ENCODE results near the gene C17orf67. TPM values are rescaled to one million over a fixed set of nuclear protein-coding genes. Genes with fewer than 3 reads are reported as not detected.

The C17orf67 gene
- total RNA-seq, 1 experiment from 2014 or later, result 0.81 TPM

DNA sequence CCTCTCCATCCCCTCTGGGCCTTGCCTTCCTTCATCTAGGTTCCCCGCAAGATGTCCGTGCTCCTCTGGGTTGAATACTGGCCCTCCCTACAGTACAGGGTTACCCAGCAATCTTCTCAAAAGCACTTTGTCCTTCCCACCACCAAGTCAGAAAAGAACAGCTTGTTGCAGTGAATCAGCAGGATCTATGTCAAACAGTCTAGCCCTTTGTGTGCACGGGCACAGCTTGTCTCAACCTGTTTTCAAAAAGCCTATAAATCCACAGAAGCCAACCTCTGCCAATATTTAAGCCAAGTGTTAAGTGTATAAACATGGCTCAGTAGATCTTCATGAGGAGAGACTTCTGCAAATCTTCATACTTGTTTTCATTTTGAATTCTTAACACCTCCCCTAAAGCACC is 25.2 kb downstream of the C17orf67 start:
- no peak for DNase-seq (ENCODE audit: low spot score)

DNA sequence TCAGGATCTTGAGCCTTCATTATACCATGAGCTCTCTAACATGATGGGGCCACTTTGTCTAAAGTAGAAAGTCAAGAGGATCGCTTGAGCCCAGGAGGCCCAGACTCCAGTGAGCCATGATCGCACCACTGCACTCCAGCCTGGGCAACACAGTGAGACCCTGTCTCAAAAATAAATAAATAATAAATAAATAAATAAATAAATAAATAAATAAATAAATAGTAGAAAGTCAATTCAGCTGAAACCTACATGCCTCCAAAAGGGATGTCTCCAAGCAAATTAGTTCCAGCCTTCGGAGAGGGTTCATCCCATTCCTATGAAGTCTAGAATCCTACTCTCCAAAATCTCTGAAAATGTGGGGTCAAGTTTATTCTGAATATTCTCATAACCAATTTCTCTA is 26.0 kb downstream of the C17orf67 start:
- no peak for DNase-seq (ENCODE audit: low spot score)

DNA sequence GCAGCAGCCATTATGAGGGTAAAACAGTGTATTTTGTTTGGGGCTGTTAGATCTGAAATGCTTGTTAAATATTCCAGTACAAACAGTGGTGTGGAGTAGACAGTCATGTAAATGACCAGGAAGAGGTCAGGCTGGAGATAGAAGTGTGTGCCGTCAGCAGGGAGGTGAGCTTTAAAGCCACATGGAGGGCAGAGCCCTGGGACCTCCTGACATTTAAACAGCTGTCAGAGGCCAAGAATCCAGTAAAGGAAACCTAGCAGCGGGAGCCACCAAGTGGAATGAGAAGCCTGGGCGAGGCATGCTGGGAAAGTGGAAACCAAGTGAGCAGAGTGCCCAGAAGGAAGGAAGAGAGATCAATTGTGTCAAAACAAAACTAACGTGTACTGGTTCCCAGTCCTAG is 26.8 kb downstream of the C17orf67 start:
- DNase-seq (ENCODE audit: low spot score), result no peak

DNA sequence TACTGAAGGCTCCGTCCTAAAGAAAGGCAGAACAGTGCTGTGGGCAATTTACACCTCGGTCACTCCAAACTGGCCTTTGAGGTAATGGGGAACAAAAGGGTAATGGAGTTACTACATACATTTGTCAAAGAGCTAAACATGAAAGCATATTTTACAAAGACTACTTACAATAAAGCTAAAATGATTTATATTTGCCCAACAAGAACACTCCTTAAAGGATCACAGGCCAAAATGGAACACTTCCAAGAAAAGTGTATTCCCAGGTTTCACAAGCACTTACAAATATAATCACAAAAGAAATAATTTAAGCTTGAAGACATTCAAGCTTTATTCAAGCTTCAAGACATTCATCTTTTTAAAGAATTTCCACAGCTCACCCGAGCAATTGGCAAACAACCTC is 29.3 kb downstream of the C17orf67 start:
- no peak for DNase-seq (ENCODE audit: low spot score)

DNA sequence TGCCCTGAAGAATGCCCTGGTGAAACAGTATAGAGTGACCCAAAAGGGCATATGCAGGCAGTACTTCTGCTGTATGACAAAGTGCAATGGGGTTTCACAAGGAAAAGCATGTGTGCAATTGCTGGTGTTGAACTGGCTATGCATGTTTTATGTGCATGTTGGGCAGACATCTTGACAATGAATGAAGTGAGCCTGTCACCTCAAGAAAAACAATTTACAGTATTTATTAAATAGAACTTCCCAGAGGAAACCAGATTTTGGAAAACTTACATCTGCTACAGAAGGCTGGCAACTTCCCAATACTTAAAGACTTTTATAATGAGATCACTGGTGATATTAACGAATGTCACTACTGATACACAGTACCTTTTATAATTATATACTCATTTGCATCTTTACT is 30.6 kb downstream of the C17orf67 start:
- no peak for DNase-seq (ENCODE audit: low spot score)

DNA sequence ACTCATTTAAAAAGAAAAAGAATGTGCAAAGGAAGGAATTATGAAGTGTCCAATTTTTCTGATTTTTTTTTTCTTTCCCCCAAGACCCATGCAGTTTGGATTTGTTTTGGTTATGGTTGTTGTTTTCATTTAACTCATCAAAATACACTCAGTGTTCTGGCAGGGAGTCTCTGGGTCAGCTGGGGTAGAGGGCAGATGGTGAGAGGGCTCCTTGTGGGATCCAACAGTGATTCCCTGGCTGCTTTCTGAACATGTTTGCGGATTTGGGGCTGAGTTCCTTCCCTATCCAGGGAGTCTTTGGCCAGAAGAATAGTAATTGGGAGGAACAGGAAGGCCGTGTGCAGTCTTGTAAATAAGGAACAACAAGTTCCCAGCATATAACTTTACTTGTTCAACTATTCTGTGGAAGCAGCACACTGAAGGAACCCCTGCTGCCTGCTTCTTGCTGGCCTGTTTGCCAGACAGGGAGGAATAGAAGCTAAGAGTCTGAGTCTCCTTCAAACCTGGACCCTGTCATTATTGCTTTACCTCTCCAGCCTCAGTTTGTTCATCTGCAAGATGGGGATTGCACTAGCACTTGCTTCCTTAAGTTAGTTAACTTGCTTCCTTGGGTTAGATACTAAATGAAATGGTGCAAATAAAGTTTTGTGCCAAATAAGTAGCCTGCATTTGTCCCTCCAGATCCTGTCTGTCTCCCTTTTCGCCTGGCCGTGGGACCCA is 32.1 kb downstream of the C17orf67 start:
- DNase-seq (ENCODE audit: low spot score), result no peak

DNA sequence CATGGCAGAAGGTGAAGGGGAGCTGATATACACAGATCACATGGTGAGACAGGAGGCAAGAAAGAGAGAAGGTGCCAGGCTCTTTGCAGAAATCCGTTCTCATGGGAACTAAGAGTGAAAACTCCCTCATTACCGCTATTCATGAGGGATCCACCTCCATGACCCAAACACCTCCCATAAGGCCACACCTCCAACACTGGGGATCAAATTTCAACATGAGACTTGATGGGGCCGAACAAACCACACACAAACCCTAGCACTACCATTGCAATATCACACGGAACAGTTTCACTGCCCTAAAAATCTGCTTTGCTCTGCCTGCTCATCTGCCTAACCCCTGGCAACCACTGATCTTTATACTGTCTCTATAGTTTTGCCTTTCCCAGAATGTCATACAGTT is 34.8 kb downstream of the C17orf67 start:
- DNase-seq (ENCODE audit: low spot score), result no peak

DNA sequence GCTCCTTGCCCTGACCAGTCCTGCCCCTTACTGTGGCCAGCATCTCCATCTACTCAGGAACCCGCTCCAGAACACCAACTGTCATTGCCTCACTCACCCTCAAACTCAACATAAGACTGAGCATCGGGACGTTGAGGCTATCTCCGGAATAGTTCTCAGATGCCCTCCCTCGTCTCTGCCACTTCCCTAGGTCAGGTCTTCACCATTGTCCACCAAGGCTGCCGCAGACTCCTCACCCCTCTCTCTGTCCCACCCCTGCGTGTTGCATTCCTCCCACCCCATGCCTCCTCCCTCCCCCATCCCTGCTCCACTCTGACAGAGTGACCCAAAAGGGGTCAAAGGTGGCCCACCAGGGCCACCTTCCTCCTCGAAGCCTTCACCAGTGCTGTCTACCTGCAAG is 37.2 kb downstream of the C17orf67 start:
- DNase-seq (ENCODE audit: low spot score), result no peak

DNA sequence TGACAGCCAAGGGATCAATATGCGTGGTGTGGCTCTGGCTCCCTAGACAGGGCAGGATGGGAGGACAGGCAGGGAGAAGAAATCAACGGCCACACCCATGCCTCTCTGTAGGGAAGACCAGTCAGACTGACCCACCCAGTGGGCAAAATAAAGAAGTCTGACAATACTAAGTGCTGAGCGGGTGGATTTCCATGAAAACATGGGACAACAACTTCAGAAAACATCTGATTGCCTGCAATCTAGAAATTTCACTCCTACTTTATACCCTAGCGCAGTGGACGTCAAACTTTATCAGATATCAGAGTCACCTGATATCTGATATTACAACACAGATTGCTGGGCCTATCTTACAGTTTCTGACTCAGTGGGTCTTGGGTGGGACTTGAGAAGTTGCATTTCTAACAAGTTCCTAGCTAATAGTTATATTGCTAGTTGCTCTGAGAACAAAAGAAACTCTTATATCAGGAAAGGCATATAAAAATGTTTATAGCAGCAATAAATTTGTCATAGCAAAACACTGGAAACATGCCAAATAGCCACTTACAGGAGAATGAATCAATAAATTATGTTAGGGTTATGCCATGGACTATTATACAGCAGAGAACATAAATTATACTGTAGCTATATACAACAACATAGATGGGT is 38.4 kb downstream of the C17orf67 start:
- no peak for DNase-seq (ENCODE audit: low spot score)

DNA sequence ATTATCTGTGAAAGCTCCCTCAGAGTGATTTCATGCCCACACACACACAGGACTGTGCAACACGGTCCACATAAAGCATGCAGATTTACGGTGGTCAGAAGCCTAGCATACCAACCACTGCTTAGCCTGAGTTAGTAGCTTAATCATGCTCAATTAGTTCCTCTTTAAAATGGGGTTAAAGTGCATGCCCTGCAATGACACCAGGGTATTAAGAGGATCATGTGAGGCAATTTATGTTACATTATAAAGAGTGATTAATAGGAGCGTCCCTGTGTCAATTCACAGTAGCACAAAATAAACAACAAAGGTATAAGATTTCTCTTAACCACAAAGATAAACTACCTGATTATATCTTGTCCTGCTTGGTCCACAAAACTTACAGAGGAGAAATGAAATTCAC is 39.8 kb downstream of the C17orf67 start:
- DNase-seq (ENCODE audit: low spot score), result no peak

DNA sequence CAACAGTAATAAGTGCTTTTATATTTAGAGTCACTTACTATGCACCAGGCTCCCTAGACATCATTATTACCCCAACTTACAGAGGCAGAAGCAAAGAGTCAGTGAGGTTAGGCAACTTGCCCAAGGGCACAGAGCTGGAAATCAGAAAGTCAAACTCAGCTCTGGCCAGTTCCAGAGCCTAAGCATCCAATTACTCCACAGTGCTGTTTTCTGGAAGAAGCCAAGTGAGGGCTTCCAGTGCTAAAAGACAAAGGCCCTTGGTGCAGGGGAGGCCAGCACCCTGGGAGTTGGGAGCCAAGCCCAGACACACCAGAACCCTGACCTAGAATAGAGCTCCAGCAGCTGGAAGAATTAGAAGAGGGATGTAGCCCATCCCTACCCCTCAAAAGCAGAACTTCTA is 40.2 kb downstream of the C17orf67 start:
- no peak for DNase-seq (ENCODE audit: low spot score)

DNA sequence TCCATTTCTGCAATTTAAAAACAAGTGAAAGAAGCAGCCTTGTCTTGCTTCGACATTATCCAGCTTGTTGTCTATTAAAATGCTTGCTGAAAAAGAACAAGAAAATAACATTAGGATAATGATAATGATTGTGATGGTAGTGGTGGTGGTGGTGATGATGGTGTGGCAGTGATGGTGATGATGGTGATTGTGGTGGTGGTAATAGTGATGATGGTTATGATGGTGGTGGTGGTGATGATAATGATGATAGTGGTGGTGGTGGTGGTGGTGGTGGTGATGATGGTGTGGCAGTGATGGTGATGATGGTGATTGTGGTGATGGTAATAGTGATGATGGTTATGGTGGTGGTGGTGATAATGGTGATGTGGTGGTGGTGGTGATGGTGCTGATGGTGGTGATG is 41.5 kb downstream of the C17orf67 start:
- DNase-seq (ENCODE audit: low spot score), result no peak

DNA sequence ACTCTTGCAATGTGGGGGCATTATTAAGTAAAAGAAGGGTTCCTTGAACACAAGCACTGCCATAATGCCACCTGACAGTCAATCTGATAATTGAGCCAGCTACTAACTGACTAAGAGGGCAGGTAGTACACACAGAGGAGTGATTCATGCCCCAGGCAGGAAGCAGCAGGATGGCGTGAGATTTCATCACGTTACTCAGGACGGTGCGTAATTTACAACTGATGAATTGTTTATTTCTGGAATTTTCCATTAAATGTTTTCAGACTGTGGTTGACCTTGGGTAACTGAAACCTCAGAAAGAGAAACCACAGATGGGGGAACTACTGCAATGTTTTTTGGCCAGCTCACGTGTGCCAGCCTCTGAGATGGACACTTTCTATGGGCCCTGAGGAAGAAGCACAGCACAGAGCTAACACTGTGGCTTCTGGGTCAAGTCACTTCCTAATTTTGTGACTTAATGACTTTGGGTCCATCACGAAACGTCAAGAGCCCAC is 46.7 kb downstream of the C17orf67 start:
- peak; percentile 62 for DNase-seq (ENCODE audit: low spot score)

DNA sequence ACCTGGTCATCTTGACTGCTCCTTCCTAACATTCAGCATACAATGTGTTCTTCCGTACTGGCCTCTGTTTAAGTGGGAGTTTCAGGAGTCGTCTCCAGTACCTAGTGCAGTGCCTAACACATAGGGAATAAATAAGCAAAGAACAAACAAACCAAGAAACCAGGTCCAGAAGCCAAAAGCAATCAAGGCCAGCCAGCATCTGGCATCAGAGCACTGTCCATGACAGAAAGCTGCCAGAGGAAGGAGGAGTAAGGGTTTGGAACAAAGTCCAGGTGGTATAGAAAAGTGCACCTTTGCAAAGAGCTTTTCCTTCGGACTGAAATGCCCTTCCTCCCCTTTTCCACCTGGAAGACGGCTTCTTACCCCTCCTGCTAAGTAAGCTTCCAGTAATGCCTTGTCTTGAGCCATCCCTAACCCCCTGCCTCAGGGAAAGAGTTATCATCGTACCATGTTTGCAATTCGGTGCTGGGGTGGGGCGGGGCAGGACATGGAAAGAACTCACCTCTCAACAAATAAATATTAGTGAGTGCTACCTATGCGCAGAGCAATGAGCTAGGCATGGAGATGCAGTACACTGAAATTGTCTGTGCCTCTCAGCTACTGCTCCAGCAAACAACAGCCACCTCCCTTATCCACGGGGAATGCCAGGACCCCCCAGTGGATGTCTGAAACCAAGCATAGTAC is 47.6 kb downstream of the C17orf67 start:
- no peak for DNase-seq (ENCODE audit: low spot score)

DNA sequence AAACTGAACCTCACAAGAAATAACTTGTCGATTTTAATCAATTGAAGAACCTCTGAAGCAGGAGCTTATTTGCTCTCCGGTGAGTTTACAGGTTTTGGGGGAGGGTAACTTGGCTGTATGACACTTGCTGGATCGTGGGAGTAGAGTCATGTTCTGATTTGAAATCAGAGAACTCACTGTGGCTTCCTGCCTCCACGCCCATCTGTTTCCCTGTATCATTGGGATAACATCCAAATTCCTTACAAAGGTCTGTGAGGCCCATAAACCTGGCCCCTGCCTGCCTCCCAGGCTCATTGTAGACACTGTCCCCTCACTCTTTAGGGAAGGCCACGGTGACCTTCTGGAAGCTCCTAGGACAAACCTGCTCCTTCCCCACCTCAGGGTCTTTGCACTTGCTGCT is 48.3 kb downstream of the C17orf67 start:
- no peak for DNase-seq (ENCODE audit: low spot score)

DNA sequence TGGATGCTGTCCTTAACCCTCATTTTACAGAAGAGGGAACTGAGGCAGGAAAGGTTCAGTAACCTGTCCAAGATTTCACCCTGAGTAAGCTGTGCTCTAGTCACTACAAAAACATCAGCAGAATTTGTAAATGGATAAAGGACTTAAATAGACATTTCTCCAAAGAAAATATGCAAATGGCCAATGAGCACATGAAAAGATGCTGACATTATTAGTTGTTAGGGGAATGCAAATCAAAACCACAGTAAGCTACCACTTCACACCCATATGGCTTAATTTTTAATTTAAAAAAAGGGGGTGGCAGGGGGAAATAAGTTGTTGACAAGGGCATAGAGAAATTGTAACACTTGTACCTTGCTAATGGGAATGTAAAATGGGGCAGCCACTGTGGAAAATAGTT is 51.4 kb downstream of the C17orf67 start:
- no peak for DNase-seq (ENCODE audit: low spot score)

DNA sequence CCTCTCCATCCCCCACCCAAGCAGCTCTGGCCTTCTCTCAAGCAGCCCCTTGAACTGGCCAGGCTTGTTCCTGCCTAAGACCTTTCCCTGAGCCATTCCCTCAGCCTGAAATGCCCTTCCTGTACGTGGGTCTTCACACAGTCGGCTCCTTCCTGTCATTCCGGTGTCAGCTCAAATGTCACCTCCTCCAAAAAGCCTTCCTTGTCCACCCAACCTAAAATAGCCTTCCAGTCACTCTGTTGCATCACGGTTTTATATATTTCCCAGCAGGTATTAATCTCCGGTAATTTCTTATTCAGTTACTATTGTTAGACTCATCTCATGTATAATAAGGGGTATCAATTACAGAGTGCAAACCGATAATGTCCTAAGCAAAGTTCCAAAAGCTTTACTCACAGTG is 51.8 kb downstream of the C17orf67 start:
- DNase-seq (ENCODE audit: low spot score), result no peak

DNA sequence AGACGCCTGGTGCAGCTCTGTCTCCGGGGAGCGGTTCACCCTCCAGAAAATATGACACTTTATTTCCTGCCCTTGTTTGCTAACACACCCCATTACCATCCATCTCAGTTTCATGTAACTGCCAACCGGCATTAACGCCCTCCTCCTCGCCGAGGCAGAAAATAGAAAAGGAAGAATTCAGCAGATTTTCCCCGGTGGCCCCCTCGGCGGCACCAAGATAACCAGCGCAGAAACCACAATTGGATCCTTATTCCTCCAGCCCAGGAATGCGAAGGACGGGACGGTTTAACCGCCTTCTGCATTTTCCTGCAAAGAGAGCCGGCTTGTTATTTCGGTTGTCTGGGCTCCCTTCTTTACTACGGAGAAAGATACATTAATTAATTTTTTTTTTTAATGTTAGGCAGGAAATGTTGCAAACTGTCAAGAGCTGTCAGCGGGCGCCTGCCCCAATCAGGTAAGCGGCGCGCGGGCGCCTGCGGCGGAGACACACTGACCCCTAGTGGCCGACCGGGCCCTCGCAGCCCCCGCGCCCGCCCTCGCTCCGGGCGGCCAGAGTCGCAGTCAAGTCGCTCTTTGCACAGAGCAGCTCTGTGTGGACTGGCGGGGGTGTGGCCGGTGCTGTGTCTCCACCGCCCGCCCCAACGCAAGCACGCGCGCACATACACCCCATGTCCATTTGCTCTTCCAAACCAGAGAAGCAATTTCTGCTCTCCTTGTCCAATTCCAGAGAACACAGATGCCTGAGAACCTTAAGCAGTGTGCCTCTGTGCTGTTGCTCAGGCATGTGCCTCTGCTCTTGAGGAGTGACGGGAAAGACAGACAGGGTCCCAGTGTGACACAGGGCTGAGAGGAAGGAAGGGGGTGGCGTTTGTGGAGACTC is 53.6 kb downstream of the C17orf67 start:
- DNase-seq (ENCODE audit: low spot score), result peak; percentile 79

DNA sequence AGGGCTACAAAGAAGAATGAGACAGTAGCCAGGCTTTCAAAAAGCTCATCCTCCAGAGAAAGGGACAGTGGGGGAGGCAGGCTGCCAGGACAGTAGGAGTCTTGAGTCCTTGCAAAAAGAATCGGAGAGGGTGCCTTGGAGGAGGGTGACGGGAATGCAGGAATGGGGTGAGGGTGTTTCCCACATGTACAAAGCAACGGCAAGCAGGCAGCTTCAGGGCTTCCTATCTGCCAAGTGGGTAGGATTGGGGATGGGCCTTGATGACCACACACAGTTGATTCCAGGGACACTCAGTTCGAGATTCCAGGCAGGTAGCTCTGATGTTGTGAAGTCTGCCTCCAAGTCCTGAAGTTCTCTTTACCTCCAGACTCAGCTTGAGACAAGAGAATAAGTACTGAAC is 54.4 kb downstream of the C17orf67 start:
- DNase-seq (ENCODE audit: low spot score), result no peak

DNA sequence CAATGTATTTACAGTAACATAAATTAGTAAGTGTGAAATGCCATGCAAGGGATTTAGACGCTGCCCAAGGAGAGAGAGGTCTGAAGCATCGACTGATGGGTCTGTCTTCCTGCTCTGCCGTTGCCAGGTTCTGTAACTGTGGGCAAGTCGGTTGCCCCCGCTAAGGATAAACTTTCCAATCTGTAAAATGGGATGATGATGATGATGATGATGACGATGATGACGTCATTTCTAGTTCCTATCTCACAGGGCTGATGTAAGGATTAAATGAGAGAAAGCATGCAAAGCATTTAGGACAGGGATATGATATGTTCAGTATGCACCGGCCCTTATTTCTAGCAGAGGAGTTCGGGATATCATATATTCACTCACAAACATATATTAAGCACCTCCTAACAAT is 54.8 kb downstream of the C17orf67 start:
- no peak for DNase-seq (ENCODE audit: low spot score)

DNA sequence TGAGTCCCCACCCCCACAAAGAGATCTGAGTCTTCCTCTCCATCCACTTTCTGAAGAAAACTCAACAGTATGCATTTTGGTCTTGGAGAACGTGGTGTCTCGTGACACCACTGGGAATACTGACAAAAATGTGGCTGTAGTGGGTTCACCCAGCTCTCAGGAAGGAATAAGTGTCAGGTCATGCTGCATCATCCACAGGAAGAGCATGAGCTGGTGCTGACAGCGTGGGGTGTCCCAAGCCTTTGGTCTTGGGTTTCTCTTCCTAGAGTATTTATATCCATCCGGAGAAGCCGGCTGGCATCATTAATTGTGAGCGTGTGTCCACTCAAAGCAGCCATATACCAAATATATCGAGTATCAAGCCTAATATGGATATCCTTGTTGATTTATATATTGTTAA is 55.9 kb downstream of the C17orf67 start:
- no peak for DNase-seq (ENCODE audit: low spot score)

DNA sequence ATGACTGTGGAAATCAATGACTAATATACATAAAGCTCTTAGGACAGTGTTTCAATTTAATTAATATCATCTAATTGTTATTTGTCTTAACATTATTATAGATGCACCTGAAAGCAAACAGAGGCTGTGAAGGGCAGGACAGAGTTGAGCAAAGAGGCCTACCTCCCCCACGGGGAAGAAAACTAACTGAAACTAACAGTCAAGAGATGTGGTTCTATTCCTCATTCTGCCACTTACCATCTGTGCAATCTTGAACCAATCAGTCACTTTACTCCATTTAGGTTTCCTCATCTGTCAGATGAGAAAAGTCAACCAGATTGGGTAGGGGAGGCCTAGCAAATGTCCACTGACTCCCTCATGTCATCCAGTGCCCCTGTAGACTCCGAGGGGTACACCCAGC is 59.1 kb downstream of the C17orf67 start:
- no peak for DNase-seq (ENCODE audit: low spot score)
